ELR (cell line): ENCODE data around the gene GPR108.
A peak's percentile ranks its signal among the peaks of the same experiment; 100 is the strongest.
"Not testable (repeated sequence)": the region's sequence is repeated elsewhere in the genome, so short reads cannot be mapped to it uniquely, and the experiment has no call there.

Experiments used
- DNase-seq: peaks from one replicate; pipeline ENCODE4 v3.0.0-alpha.2; 2015; ENCODE audit warnings: low read depth

GPR108 gene

DNA sequence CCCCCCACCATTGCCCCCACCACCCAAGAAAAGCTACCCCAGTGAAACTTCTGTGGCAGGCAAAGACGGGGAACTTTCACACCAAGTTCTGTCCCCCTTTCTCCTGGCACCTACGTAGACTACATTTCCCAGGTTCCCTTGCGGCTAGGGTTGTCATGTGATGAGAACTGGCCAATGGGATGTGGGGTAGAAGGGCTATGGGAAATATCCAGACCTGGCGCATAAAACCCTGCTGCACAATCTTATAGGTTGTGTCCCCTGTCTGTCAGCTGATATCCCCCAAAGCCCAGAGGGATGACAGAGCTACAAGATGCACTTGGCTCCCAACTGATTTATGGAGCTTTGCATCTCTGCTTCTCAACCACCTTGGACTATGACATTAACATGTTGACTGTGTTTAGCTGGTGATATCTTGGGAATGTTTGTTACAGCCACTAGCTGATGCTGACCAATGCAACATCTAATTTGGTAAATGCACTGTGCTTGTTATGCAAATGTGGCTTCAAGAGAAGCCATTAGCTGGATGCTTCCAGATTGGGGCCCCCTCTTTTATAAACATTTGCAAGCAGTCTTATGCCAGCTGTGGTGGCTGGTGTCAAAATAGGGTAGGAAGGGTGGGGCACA lies 23.8 kb upstream of the GPR108 start:
- peak; percentile 33 for DNase-seq

DNA sequence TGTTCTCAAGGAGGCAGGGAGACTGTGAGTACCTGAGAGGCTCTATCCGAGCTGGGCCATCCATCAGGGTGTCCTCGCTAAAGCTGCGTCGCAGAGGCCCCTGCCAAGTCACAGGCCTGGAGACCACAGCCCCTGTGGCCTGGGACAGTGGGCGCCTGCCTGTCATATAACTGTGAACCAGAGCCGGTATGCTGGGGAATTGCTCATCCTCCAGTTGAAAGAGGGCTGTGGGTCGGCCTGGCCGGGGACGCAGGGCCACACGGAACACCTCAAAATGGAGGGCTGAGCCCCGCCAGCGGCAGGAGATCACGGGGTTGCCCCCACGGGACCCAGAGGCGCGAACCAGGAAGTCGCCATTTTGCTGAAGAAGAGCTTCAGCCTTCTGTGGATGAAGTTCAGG lies 23.2 kb upstream of the GPR108 start:
- DNase-seq, result no peak

DNA sequence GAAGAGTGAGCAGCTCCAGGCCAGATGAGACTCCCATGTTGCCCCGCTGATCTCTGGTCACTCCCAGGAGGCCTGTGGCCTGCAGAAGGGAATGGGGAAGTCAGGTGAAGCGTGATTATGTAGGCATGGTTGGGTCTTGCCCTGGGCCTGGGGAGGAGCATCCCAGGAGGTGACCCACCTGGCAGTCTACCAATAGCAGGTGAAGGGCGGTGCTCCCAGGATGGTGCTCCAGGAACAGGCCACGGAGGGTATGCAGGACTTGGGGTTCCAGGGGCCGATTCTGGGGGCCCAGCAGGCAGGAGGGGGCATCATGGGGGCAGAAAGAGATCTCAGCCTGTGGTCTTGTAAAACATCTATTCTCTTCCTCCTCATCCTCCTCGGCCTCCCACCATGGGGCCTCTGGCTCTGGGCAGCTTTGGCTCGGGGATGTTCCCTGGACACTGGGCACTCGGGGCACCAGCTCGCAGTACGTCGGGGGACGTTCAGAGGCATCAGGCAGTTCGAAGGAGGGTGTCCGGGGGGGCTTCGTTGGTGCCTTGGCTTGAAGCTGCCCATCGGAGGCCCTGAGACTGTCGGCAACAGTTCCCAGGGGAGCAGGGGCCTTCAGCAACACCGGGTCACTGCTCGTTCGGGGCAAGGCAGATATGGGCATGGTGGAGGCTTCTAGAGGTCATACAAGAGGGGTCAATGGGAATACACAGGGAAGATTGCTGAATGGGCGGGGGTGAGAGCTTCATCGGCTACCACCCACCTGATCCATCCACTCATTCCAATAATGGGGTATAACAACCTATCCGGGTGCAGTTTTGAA lies 17.5 kb upstream of the GPR108 start:
- no peak for DNase-seq

DNA sequence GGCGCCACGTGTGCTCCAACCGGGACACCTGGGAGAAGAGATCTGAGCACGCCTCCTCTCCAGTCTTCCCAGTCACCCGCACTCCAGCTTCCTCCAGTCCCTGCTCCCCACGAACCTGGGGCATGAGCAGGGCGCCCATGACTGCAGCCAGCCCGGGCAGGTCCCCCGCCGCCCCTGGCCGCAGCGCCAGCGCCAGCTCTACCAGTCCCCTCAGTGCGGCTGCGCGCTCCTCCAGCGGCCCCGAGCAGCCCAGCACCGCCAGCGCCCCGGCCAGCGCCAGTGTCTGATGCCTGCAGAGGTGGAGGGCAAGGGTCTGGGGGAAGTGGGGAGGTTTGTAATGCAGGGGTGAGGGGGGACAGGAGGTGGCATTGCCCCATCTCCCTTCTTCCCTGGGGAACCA lies 16.8 kb upstream of the GPR108 start:
- no peak for DNase-seq

DNA sequence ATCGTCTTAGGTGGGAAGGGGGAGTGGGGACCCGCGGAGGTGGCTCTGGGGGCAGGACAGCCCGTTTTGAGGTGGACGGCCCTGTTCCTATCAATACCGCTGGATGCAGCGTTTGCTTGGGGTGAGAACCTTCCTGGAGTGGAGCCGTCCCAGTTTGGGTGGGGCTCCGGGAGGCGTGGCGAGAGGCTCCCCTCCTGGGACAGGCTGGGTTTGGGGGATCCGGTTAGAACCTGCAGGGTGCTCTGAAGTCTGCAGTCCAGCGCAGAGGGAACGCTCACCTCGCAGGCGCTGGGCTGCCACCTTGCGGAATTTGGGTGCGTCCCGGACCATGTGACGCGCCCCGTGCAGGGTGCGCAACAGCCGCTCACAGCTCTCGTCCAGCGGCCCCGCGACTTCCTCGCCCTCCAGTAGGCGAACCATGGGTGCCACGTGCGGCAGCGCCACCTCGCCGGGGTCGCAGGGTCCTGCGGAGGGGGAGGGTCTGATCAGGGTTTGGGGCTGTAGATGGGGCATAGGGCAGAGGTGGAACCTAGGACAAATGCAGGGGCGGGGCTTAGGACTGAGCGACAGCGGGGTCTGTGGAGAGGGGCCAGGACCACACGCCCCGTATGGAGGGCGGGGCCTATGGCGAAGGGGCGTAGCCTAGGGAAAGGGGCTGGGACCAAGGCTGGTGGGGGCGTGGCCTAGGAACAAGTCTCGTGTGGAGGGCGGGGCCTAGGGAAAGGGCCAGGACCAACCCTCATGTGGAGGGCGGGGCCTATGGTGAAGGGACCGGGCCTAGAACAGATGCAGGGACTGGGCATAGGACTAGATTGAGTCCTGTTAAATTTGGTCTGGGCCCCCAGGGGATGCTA lies 16.0 kb upstream of the GPR108 start:
- peak; percentile 84 for DNase-seq

DNA sequence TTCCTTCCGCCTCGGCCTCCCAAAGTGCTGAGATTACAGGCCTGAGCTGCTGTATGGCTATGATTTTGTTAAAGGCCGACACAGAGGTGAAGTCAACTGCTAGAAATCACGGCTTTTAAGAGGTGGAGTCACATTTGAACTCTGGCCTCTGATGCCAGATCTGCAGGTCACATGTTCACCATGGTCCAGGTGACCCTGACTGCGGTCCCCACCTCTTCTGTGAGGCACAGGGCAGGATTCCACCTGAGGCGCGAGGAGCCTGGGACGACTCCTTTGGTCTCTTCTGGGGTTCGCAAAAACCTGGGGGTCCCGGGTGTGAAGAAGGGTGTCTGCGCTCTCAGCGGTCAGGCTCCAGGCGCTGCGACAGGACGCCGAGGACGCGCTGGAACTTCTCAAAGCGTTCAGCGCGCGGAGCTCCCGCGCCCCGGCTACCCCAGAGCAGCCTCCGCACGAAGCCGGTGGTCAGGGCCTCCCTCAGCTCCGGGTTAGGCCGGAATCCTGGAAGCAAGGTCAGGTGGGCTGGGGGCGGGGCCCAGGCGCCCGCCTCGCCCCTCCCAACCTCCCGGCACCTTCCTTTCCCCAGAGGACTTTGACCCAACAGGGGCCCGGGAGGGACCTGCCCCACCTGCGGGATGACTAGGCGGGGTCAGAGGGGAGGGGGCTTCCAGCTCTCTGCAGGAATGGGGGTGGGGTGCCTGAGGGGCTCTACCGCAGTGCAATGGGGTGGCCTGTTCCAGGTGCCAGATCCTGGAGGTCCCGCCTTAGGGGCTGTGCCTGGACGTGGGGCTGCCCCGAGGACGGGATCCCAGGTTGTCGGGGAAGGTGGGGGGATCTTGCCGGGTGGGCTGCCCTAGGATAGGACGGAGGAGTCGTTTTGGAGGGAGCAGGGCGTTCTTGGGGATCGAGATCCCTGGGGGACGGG lies 15.1 kb upstream of the GPR108 start:
- DNase-seq, result no peak

DNA sequence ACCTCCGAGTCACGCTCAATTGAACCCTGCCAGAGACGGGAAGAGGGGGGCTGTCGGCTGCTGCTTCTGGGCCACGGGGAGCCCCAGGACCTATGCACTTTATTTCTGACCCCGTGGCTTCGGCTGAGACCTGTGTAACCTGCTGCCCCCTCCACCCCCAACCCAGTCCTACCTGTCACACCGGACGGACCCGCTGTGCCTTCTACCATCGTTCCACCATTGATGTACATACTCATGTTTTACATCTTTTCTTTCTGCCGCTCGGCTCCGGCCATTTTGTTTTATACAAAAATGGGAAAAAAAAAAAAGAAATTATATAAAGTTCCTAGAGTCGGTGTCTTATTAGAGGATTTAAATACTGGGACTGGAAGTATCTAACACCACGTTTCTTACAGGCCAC lies 13.8 kb upstream of the GPR108 start:
- DNase-seq, result no peak

DNA sequence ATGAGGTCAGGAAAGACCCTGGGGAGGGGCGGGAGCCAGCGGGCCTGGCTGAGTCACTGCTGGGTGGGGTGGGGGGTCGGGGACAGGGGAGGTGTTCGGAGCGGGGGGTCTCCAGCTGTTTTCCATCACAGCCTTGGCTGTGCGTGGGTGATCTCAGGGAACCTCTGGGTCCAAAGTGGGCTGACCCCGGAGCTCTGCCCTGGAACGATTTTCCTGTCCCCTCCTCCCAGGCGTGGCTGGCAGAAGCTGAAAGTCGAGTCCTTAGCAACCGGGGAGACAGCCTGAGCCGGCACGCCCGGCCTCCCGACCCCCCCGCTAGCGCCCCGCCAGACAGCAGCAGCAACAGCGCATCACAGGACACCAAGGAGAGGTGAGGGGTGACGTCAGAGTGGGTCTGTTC lies 12.7 kb upstream of the GPR108 start:
- no peak for DNase-seq

DNA sequence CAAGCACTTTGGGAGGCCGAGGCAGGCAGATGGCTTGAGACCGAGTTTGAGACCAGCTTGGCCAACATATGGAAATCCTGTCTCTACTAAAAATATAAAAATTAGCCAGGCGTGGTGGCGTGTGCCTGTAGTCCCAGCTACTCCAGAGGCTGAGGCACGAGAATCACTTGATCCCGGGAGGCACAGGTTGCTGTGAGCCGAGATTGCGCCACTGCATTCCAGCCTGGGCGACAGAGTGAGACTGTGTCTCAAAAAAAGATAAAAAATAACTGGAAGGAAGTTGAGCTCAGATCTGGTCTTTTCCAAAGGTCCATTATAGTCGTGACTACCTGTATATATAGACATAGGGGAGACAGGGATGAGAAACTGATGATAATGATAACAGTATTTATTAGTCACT lies 11.2 kb upstream of the GPR108 start:
- not testable (repeated sequence) for DNase-seq

DNA sequence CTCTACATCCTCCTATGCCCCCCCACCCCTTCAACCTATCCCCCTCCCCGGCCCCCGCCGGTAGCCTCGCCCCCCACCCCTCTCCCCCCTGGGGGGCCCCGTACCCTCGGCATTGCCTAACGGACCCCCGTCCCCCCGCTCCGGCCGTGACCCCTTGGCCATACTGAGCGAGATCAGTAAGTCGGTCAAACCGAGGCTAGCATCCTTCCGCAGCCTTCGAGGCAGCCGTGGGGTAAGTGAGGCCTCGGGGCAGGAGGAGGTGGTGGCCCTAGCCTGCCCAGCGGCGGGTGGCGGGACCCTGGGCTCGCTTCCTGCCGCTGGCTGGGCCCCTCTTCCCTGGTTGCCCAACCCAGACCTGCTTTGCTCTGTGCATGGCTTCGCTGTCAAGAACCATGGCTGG lies 8.6 kb upstream of the GPR108 start:
- no peak for DNase-seq

DNA sequence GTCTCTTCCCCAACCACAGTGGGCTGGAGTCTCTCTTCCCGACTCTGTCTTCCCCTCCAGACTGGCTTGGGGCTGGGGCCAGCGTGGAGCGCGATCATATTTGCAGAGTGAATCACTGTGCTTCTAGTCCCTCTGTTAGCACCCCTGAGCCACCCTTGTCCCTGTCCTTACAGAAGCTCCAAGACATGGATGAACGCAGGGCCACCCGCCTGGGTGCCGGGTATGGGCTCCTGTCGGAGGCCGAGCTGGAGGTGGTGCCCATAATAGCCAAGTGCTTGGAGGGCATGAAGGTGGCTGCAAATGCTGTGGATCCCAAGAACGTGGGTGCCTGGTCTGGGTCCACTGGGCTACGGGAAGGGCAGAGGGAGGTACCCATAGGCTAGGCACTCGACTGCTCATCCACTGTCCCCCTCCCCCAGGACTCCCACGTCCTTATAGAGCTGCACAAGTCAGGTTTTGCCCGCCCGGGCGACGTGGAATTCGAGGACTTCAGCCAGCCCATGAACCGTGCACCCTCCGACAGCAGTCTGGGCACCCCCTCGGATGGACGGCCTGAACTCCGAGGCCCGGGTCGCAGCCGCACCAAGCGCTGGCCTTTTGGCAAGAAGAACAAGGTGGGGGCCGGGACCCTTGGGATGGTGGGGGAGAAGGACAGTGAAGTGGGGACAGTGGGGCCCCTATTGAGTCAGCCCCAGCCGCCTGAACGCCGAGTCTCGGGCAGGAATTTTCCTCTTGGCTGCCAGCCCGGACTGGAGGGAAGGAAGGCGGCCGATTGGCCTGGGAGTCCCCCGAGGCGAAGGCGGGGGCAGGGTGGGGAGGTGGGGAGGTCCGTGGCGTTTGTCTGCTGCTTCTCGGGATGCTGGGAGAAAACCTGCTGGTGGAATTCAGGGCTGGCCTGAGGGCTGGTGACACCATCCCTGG lies 7.3 kb upstream of the GPR108 start:
- DNase-seq, result peak; percentile 94

DNA sequence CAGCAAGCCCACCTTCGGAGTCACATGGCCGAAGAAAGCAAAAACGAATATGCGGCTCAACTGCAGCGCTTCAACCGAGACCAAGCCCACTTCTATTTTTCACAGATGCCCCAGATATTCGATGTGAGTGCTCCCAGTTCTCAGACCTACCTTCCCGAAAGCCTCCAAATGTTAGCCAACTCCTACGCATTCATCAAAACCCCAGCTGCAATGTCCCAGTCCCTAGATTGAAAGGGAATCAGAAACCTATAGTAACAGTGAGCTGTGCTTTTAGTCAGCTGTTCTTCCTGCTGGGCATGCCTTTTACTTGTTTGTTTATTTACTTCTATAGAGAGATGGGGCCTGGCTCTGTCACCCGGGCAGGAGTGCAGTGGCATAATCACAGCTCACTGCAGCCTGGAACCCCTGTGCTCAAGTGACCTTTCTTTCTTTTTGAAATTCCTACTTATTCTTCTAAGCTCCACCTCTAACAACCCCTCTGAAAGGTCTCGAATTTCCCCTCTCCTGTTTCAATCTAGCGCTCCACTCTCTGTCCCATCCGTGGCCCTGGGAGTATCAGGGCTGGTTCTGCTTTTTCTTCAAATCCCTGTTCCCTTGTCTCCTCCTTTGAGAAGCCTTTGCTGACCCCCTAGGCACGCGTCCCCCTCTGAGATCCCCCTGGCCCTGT lies 6.5 kb upstream of the GPR108 start:
- peak; percentile 51 for DNase-seq

DNA sequence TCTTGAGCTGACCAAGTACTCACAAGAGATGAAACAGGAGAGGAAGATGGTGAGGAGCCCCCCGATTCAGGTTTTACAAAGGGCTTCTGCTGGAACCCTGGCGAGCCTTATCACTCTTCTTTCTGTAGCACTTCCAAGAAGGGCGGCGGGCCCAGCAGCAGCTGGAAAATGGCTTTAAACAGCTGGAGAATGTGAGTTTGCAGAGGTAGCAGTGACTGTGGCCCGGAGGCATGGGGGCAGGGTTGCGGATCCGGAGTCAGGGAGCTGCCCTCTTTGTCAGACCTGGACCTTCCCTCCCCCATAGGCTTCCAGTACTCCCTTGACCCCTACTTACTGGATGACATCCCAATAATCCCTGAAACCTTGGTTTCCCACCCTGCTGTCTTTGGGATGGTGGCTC lies 5.7 kb upstream of the GPR108 start:
- DNase-seq, result no peak

DNA sequence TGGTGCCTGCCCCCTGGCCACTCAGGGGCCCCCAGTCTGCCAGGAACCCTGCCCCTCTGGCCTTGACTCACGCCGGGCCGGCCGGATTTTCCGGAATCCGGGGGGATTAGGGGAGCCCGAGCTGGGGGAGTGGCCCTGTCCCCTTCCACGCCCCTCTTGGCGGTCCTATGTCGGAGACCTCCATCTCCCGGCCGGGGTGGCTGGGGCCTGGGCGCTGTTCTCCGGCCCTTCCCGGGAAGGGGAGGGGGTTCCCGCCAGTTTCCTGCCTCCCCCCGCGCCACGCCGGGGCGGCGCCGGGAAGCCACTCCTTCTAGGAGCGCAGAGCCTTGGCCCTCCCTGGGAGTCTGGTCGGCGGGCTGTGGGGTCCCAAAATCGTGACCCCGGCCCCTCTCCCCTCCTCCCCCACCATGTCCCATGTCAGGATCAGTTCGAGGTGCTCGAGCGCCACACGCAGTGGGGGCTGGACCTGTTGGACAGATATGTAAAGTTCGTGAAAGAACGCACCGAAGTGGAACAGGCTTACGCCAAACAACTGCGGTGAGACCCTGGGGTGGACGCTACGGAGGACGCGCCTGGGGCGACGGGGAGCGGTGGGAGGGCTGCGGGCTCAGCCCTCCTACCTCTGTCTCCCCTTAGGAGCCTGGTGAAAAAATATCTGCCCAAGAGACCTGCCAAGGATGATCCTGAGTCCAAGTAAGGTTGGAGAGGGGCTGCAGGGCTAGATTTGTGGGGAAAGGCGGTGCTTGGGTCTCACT lies 3.4 kb upstream of the GPR108 start:
- peak; percentile 75 for DNase-seq

DNA sequence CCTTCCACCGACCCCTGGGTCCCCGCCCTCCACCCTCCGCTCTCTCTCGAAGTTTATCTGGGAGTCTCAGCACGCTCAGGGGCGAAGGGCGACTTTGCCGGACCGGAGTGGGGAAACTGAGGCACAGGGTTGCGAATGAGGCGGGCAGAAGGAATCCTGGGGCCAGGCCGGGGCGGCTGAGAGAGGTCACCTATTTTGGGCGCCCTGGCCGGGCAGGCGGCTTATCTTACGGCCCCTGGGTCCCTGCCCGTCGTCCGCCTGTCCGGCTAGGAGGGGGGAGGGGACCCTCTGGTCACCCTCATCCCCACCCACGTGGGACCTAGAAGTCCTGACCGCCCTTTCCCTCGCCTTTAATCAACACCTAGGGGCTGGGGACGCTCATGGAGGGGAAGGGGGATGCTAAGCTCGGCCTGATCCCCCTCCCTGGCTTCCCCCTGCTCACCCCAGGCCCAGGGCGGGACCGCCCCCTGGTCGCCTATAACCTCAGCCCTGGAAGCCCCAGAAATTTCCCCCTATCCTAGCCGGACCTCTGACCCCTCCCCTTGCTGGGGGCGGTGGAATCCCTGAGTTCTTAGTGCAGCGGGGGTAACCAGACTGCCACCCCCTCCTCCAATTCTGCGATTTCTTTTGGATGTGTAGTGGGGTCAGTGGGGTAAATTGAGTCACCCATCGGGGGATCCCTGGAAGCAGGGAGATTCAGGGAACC lies 2.7 kb upstream of the GPR108 start:
- DNase-seq, result peak; percentile 53

DNA sequence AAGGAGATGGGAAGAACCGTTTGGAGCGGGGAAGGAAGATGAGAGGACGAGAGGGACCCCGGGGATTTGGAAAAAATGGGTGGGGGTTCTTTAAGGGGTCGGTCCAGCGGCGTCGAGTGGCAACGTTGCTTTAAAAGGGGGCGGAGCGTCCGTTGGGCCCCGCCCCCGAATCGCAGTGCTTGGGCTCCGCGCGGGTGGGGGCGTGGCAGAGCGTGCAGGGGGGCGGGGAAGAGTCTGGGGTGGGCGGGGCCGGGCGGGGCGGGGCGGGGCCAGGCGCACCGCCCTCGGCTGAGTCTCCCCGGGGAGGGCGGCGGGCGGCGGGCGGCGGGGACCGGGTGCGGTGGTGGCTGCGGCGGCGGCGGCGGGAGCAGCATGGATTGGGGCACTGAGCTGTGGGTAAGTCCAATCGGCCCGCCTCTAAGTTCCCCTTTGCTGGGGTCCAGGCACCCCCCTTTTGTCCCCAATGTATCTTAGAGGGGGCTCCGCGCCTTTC lies 2.1 kb upstream of the GPR108 start, which contains the start of gene TRIP10:
Gene TRIP10, plus strand, starts transcription at position 291 of the 493 bp plus-strand sequence. Its CDS starts 82 bp downstream, at position 373.
- DNase-seq, result peak; percentile 80

DNA sequence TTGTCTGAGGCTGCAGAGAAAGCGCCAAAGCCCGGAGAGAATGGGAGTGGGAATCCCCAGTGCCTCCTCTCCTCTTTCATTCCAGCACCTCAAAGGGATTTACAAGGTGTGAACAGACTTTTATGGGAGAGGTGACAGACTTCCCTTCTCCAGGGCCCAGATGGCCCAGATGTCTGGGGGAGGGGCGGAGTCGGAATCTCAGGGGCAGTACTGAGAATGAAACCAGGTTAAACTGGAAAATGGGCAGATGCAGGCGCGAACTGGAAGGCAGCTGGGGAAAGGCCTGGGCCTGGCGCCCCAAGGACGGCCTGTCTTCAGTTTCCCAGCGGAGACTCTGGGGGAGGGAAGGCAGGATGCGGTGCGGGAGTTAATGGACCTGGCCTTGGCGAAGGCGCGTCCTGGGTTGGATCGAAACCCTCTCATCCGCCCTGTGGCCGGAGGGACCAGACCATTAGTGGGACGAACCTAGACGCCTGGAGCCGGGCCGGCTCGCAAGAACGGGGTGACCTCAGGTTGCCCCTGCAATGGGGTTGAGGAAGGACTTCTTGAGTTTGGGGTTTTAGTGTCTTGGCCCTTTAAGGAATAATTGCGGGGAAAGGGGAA lies 1.5 kb upstream of the GPR108 start:
- DNase-seq, result peak; percentile 51
